WERI-Rb-1 (cell line): ENCODE data around the gene ATP10D.

Source experiments
- DNase-seq: peaks from one replicate; pipeline ENCODE4 v3.0.0-alpha.2; 2020
- H3K27ac ChIP-seq: fragments of 250-450 bp; sonication (Bioruptor Pico); 2 replicates; pipeline ENCODE4 v1.5.1; 2020; ENCODE audit warnings: mild to moderate bottlenecking, moderate library complexity
- H3K27me3 ChIP-seq: fragments of 250-450 bp; sonication (Bioruptor Pico); 2 replicates; pipeline ENCODE4 v1.5.1; 2021; ENCODE audit warnings: mild to moderate bottlenecking, low read depth, moderate library complexity; ENCODE audit not compliant: insufficient read depth, severe bottlenecking
- H3K36me3 ChIP-seq: fragments of 250-450 bp; sonication (Bioruptor Pico); 2 replicates; pipeline ENCODE4 v1.5.1; 2020; ENCODE audit warnings: mild to moderate bottlenecking, moderate library complexity
- H3K4me3 ChIP-seq: 2 replicates; pipeline ENCODE4 v1.5.1; 2011; ENCODE audit warnings: low read depth, mild to moderate bottlenecking, control low read depth, low read length
- H3K9me3 ChIP-seq: fragments of 250-450 bp; sonication (Bioruptor Pico); 2 replicates; pipeline ENCODE4 v1.5.1; 2021; ENCODE audit warnings: mild to moderate bottlenecking, moderate library complexity; ENCODE audit not compliant: severe bottlenecking
- CTCF ChIP-seq: IDR thresholded peaks from 2 replicates; pipeline ENCODE4 v1.5.1; 2011; ENCODE audit warnings: low read depth, mild to moderate bottlenecking, control low read depth, inconsistent platforms, low read length

ATP10D gene

GRCh38 chr4:47579235-47579634, 94.2 kb downstream of the ATP10D start:
- Histone ChIP-seq H3K27me3 (no peaks in the 10 kb centered on the region), H3K27ac (no peak overlapping the region), H3K9me3 (no peaks in the 10 kb centered on the region), H3K36me3 (no peaks in the 10 kb centered on the region), H3K4me3 (no peak overlapping the region)
- DNase-seq: no peak
- TF ChIP-seq CTCF: no peak

GRCh38 chr4:47590325-47590724, 105.2 kb downstream of the ATP10D start:
- Histone ChIP-seq H3K36me3 (no peaks in the 10 kb centered on the region), H3K27ac (no peak overlapping the region), H3K9me3 (no peaks in the 10 kb centered on the region), H3K4me3 (no peak overlapping the region), H3K27me3 (no peaks in the 10 kb centered on the region)
- no peak for TF ChIP-seq CTCF
- DNase-seq: no peak

- Histone ChIP-seq H3K27me3 (no peaks in the 10 kb centered on the region), H3K36me3 (no peaks in the 10 kb centered on the region), H3K4me3 (no peak overlapping the region), H3K27ac (no peak overlapping the region), H3K9me3 (no peaks in the 10 kb centered on the region)
- no peak for TF ChIP-seq CTCF
- no peak for DNase-seq
Measured at GRCh38 chr4:47597696-47598095, 112.6 kb downstream of the ATP10D start.

- H3K27me3 ChIP-seq: no peaks in the 10 kb centered on the region
- H3K9me3 ChIP-seq: no peaks in the 10 kb centered on the region
- H3K36me3 ChIP-seq: no peaks in the 10 kb centered on the region
- no peak overlapping the region for H3K4me3 ChIP-seq
- no peak for DNase-seq
- no peak for TF ChIP-seq CTCF
- H3K27ac ChIP-seq: no peak overlapping the region
Measured at GRCh38 chr4:47598320-47598719, 113.2 kb downstream of the ATP10D start.

GRCh38 chr4:47598896-47599295, 113.8 kb downstream of the ATP10D start:
- Histone ChIP-seq H3K36me3 (no peaks in the 10 kb centered on the region), H3K9me3 (no peaks in the 10 kb centered on the region), H3K27me3 (no peaks in the 10 kb centered on the region), H3K4me3 (no peak overlapping the region), H3K27ac (no peak overlapping the region)
- DNase-seq: no peak
- no peak for TF ChIP-seq CTCF

- Histone ChIP-seq H3K4me3 (no peak overlapping the region), H3K27me3 (no peaks in the 10 kb centered on the region), H3K9me3 (no peaks in the 10 kb centered on the region), H3K36me3 (no peaks in the 10 kb centered on the region), H3K27ac (no peak overlapping the region)
- no peak for TF ChIP-seq CTCF
- no peak for DNase-seq
Measured at GRCh38 chr4:47606482-47606881, 121.4 kb downstream of the ATP10D start.
